NAMALWA (cell line): Measurements from ENCODE around the gene SLC16A12.
"Not testable (repeated sequence)": the region's sequence is repeated elsewhere in the genome, so short reads cannot be mapped to it uniquely, and the experiment has no call there.

Experiments
- DNase-seq: peaks from one replicate; pipeline ENCODE4 v3.0.0-alpha.2; 2015; ENCODE audit warnings: low spot score

Gene SLC16A12

DNA sequence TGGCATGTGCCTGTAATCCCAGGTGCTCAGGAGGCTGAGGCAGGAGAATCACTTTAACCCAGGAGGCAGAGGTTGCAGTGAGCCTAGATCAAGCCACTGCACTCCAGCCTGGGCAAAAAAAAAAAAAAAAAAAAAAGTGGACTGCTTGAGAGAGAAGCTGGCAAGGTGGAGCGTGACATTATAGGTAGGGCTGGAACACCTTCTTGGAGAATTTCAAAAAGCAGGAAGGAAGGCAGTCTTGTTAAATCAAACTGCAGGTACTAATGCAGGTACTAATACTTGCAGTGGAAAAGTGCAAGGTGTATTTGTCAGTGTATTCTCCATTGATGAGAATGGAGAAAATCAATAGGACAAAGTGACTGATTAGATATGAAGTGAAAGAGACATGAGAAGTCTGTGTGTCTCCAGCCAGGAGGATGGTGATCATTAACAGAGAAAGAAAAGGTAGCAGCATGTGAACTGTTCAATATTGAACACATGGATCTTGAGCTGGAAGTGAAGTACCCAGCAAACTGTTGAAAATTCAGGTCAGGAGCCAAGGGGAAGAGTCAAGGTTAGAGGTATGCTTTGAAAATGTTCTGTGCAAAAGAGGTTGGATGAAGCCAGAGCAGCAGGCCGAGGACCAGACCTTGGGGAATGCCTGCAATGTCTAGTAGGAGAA, 12.6 kb upstream of the SLC16A12 start:
- DNase-seq, result no peak

DNA sequence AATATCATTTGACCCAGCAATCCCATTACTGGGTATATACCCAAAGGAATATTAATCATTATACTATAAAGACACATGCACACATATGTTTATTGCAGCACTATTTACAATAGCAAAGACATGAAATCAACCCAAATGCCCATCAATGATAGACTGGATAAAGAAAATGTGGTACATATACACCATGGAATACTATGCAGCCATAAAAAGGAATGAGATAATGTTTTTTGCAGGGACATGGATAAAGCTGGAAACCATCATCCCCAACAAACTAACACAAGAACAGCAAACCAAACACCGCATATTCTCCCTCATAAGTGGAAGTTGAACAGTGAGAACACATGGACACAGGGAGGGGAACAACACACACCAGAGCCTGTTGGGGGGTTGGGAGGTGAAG, 11.3 kb upstream of the SLC16A12 start:
- DNase-seq, result not testable (repeated sequence)

DNA sequence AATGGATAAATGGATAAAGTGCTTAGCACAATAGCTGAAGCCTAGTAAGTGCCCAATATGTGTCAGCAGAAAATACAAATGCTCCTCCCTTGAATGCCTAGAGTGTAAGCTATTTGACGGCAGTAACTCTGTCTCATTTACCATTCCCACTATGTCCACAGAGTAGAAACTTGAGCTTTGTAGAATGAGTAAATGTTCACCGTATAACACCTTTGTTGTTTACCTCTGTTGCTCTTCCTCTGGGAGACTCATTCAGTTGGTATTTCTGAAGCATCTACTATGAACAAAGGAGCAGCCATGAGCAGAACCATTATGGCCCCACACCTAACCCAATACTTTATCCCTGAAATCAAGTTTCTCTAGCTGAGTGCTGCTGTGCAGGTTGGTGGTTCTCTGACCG, 8.4 kb upstream of the SLC16A12 start:
- DNase-seq, result no peak

DNA sequence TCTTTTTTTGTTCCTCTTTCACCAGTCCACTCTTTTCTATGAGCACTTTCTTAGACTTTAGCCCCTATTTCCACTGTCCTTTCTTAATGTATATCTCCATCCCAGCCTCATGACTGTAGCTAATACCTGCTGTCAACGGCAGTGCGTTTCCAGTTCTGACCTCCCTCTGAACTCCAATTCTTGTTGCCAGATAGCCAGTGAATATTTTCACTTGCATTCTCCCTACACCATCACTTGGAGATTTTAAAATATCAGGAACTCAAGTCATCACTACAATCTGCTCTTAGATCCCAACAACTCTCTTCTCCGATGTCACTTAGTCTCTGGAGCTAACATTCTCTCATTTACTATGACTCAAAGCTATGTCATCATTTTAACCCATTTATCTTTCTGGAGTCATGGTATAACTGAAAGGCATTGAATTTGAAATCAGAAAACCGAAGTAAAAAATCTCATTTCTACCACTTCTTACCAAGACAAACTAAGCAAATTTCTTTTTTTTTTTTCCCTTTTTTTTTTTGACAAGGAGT, 5.1 kb upstream of the SLC16A12 start:
- no peak for DNase-seq

DNA sequence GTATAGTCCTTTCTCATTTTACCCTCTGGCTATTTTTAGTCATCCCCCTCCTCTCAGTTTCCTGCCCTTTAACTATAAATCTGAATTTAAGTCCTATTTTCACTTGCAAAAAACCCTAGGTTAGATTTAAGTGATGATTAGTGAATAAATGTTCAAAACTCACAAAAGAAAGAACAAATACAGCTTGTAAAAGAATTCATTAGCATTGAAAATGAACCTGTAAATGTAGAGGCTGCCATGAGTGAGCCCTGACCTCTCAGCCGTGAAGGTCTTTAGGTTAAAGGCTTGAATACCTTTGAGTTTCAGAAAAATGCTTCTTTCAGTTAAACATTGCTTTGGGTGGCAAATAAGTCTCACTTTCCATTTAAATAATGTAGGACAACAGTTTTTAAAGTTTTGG, 2.0 kb upstream of the SLC16A12 start:
- DNase-seq, result no peak

DNA sequence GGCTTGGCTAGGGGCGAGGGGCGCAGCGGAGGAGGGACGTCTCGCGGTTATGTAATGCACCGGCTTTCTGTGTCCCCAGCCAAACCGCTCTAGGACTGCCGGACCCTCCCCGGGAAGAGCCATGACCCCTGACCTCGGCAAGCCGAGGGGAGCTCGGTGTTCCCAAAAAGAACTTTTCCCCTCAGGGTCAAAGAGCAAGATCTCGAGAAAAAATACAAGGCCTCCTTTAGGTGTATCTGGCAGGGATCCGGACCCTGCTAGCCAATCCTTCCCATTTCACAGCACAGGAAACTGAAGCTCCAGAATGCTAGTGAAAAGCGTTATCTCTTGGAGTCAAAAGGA, 590 bp upstream of the SLC16A12 start:
- no peak for DNase-seq

DNA sequence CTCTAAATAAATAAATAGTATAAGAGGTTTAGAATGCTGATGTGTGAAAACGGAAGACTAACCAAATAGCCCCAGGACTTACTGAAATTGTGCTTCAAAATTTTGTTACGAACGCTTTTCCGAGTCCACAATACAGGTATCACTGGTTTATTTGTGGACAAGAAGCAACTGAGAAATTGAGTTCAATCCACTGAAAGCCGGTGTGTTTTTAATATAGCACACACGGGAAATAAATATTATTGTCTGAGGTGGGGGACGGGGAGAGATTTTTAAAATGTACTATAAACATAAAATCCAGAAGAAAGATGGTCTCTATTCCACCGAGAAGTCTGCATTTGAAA, 598 bp downstream of the SLC16A12 start:
- DNase-seq, result no peak

DNA sequence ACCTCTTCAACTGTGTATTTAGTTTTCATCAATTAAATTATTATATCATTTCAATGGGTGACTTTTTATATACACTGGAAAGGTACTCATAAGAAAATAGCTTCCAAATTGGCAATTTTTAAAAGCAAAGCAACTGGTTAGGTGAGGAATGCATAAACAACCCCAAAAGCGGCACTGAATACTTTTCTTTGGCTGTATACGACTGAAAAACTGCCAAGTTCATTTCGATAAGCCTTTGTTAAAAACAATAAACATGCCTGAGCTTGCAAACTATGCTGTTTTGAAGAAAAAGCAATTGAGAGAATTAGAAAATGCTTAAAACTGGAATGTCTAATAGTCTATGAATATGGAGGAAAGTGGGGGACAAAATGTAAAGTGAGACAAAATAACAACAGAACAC, 2.9 kb downstream of the SLC16A12 start:
- DNase-seq, result no peak

DNA sequence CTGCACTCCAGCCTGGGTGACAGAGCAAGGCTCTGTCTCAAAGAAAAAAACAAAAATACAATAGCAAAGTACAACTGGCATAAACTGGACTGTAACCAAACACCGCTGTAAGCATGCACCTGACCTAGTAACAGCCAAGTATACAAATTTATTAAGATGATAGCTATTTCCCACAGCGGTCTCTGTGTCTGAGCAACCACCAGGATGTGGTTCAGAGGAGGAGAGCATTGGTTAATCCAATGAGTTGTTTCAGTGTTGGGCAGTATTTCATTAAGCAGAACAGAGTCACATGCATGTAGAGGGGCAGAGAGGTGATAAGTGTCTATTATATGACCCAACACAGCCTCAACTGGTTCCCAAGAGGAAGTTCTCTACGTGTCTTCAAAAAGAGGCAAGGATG, 4.0 kb downstream of the SLC16A12 start:
- no peak for DNase-seq

DNA sequence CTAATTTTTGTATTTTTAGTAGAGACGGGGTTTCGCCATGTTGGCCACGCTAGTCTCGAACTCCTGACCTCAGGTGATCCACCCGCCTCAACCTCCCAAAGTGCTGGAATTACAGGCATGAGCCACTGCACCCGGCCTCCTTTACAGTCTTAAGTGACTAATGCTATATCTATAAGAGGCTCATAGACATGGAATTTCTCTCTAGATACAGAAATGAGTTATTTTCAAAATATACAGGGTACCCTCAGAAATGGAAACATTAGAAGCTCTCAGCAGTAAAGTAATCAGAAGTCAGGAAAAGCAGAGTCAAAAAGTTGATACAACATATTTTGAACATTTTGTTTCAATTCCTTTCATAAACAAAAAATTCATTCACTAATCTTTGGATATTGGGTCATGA, 5.7 kb downstream of the SLC16A12 start:
- DNase-seq, result not testable (repeated sequence)

DNA sequence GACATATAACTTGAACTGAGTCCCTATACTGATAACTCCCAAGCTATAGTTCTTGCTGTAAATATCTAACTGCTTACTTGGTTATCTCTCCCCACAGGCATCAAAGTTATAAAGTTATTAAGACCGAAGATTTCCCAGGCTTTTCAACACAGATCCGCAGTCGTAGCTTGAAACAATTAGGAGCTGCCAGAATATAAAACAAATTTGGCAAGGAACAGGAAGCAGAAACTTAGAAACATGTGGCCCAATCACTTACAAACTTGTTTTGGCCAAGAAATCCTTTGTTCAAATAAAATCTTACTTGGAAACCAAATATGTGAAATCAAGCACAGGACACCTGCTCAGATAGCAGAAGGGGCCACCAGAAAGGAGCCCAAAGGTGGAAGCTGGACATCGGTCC, 9.0 kb downstream of the SLC16A12 start:
- no peak for DNase-seq

DNA sequence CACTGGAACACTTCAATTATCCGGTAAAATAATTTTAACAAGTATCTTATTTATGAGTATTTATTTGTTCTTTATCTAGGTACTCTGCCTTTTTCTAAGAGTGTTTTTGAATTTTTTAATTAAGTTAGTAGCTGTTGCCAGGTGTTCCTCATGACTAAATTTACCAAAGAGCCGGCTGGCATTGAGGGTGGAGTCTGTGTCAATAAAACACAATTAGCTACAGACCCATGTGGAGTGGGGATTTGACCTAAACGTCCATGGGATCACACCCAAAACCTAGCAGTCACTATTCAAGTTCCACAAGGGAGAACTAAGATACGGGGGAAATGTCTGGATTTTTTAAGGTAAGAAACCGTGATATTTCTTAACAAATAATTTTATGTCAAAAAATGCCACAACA, 9.8 kb downstream of the SLC16A12 start:
- DNase-seq, result no peak

DNA sequence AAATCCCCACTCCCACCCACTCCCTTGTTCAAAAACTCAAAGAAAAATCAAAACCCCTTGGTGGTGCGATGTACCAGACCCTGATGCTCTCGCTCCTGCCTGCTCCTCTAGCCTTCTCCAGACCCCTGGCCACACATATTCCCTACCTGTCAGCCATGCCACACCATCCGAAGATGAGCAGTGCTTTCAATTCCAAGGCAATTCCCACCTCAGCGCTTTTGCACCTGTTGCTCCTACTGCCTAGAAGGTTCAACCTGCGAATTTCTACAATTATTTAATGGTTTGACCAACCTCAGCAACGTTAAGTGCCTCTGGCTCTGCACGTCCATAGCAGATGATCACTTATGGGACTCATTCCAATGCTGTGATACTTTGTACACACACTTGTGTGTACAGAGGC, 11.1 kb downstream of the SLC16A12 start:
- DNase-seq, result no peak

DNA sequence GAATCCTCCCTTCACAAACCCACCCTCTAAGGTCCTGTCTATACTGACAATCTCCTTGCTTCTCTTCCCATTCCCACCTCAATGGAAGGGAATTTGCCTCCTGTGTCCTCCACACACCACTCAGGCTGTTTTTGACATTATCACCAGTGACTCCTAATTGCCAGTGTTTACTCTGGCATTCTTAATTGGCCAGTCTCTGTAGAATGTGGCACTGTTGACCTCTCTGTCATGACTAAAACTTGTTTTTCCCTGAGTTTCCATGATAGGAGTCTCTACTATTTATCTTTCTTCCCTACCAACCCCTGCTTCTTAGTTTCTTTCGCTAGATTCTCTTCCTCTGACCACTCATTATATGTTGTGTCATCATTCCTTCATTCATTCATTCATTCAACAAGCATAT, 12.1 kb downstream of the SLC16A12 start:
- DNase-seq, result no peak

DNA sequence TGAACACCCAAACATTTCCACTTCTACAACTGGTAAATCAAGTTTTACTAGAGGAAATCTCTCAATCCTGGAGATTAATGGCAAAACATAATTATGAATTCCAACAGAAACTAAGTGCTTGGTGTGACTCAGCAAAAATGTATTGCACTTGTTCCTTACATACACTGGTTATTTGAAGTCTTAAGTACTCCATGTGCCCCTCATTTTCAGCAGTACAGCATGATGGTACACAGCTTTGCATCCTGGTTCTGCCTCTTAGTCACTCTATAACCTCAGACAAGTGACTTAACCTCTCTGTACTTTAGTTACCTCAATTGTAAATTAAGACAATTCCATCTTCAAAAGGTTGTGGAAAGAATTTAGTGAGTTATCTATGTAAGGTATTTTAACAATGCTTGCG, 12.9 kb downstream of the SLC16A12 start:
- no peak for DNase-seq

DNA sequence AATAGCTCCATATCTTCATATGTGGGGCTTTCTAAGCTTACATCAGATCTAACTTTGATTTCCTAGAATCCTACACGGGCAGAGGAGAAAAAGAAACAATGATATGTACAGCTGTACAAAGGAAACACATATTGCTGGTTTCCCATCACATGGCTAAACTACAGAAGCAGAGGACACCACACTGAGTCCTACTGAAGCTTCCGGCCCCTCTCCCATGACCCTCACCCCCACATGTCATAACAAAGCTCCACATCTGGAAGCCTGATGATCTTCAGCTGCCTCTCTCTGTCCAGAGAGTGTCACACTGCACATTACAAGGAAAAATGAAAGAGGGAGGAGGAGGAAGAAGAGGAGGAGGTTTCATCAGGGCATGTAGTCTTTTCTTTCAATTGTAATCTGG, 14.0 kb downstream of the SLC16A12 start:
- no peak for DNase-seq

DNA sequence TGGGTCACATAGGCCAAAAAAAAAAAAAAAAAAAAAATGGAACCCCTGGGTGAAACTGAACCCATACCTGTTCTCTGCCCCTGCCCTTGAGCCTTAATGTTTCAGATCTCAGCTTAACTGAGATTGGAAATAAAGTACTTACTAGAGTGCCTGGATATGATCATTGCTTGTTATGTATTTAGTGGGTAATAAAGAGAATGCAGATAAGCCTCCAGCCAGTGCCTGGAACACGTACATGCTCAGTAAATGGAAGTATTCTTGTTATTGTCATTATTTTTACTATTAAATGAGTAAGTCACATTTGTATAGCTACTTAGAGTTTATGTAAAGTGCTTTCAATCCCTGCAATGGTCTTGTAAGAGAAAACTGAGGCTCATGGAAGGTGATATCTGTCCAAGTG, 14.7 kb downstream of the SLC16A12 start:
- no peak for DNase-seq

DNA sequence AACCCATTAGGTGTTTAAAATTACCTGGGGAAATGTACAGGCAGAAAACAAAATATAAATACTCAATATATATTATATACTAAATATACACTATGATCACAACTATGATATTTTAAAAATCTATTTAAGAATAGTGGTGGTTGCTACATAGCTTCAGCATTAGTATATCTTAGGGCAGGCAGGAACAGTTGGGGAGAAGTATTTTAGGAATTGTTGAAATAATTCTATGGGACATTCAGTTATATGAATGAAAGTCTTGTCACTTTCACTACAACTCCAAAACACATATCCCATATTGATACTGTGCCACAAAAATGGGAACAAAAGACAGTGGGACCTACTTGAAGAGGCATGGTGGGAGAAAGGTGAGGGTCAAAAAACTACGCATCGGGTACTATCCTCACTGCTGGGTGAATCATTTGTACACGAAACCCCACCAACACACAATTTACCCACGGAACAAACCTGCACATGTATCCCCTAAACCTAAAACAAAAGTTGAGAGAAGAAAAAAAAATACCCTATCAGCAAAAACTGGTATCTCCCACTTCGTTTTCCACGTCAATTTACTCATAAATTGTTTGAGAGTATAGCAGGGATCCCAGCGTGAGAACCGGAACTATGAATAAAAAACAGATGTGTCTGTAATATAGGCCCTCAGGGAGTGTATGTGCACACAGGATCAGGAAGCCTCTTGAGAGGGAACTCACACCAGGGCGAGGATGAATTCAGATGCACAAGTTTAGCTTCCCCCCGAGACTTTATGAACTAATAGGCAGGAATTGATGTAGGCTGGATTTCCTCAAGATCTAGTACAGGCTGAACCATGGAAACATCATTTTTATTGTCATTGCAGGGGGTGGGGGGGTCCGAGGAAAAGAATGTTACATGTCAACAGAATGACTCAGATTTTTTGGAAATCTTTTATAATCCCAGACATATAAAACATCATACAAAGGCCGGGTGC, 16.2 kb downstream of the SLC16A12 start:
- DNase-seq, result no peak

DNA sequence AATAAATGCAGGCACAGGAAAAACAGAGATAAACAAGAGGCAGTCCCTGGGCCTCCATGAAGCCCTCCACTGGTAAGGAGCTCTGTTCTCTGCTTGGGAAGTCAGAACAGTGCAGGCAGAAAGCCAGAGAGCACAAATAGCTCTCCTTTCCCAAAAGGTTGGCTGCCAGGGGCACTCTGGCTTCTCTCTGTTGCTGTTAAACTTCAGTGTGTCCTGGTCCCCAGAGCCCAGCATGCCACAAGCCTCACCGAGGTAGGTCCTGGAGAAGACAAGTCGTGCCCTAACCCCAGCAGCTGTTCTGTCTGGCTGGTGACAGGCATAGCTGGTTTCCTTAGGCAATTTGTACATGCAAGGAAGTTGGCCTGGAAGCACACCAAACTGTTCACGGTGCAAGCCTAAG, 17.3 kb downstream of the SLC16A12 start:
- no peak for DNase-seq

DNA sequence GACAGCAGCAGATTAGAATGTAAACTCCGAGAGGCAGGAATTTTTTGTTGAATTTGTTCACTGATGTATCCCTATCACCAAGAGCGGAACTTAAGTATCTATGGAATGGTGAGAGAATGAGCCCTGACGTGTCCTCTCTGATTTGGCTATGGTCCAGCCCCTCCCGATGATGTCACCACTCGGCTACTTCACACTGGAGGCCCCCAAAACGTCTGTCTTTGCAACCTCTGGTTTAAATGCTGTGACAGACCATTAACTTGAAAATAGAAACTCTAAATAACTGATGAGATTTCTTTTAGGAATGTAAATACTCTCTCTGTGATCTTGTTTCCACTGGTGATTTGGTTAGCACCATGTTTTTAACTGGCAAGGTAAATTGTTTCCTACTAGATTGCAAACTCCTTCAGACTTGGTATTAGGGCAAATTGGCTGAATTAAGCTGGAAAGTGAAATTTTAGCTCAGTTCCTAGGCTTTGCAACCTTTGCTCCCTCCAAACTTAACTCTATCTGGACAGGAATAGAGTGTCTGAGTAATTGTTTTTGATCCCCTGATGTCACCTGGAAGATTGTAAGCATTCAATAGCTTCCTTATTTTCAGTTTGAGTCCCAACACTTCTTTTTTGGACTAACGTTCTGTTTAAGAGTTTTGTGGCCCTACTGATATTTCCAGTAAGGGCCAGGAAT, 19.1 kb downstream of the SLC16A12 start:
- no peak for DNase-seq

DNA sequence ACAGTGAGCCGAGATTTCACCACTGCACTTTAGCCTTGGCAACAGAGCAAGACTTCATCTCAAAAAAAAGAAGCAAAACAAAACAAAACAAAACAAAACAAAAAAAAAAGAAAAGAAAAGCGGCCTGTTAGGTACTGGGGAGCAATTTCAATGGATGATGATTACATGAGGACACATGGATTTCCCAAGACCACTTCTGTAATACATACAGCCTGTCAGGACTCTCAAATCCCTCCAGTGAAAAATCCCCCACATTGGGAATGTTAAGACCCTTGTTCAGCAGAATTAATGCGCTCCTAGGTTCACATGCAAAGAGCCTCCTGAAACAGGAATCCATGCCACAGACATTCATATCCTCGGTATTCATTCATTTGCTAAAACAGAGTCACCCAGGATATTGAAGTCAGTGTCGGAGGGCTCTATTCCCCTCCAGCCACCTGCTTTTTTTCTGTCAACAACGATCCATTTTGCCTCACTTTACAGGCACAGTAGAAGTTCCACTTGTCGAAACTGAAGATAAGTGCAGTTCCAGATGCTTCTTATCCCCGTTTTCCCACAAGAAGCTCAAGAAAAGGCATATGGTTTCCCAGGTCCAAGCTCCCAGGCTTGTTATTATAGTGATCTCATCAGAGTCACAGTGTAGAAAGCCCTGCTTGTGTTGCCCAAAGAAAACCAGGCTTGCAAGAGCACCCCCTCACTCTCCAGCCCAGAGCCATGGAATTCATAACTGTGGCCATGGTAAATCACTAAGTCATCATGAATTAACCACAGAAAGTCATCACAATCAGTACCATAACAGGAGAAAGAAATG, 20.2 kb downstream of the SLC16A12 start:
- DNase-seq, result no peak

DNA sequence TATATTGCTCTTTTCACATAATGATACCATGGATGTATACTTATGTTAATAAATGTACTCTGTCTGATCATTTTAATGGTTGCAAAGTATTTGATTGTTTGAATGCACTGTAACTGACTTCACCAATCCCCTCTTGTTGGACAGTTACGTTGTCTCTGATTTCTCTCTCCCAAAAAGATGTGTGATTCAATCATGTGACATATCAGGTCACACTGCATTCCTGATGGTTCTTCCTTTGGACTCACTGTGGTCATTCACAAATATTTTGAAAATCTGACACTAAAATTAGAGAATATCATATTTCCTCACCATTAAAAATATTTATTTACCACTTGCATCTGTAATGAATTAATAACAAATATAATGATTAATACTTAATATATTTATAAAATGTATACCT, 22.2 kb downstream of the SLC16A12 start:
- no peak for DNase-seq
